ENCODE data around the gene OR10J4.
"Not testable (repeated sequence)": the region's sequence is repeated elsewhere in the genome, so short reads cannot be mapped to it uniquely, and the experiment has no call there.

Gene OR10J4

DNA sequence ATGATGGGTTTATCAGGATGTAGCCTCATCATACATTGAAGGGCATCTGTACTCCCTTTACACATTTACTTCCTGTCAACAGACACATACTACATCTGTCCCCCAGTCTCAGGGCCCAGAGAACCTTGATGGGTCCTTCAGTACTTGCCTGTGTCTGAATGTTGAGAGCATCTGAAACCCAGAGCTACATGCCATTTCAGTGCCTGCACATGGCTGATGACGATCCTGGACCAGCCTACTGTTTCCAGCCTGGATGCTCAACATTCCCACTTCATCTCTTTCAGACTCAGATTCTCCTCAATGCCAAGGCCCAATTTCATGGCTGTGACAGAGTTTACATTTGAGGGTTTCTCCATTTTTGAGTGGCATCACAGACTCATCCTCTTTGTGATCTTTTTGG lies at the start of gene OR10J4:
OR10J4 (plus strand) TSS at position 301 of the 400 bp plus-strand sequence.
- DNase-seq: no peak

GRCh38 chr1:159406821-159407220 lies 25.2 kb upstream of the OR10J4 start:
- no peak for DNase-seq

DNA sequence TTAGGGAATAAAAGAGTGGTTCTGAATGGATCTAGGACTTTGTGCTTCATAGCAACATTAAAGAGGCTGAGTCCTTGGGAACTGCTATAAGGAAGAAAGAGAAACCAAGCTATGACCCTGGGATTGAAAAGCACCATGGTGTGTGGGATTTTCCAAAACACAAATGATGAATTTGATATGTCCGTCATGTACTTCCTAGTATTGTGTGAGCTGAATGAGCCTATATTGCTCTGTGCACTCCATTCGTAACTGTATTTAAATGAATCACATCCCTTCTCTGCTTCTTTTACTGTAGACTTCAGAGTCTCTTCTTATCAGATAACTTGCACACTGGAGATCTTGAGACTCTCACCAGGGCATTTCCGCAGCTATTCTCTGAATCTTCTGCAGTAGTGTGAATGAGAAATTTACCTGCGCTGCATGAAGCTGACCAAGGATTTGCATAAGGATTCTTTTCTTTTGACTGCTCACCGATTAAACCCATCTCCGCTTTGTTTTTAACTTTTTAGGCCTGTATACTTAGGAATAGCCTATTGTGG lies 23.1 kb upstream of the OR10J4 start:
- DNase-seq: no peak

- no peak for DNase-seq
Measured at GRCh38 chr1:159421821-159422220, 10.2 kb upstream of the OR10J4 start.

GRCh38 chr1:159428536-159428935 lies 3.5 kb upstream of the OR10J4 start:
- DNase-seq: no peak

GRCh38 chr1:159429074-159429861 lies 2.7 kb upstream of the OR10J4 start:
- DNase-seq: no peak

DNA sequence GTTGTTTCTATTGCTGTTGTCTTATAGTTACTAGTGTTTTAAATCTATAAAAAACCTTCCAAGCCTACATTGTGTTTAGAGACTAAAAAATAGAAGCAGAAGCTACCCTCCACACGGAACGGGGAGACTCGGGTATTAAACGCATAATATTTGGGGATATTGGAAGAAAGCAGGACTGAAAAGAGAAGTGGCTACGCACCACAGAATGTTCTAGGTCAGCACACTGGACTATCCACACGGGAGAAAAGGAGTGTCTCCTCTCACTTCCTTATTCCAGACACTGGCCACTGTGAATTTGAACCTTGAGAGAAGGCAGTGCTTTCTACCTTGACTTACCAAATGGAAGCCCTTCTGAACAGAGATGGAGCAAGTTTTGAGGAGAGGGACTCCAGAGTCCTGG lies 1.0 kb upstream of the OR10J4 start:
- DNase-seq: no peak

DNA sequence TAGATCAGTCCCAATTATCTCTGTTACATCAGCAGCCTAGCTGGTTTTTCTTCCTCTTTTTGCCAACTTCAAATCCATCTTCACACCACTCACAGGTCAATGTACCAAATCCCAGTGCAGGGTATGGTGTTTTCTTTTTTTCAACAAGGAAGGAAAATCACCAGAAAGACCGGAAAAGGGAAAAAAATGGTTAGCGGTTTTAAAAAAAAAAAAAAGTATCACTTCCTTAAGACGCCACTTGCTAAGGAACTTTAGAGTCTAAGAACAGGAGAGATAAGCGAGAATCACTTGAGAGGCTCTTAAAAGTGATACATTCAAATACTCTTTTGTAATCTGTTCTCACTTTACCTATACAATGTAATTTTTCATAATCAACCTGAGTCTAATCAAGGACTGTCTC lies 4.5 kb downstream of the OR10J4 start:
- DNase-seq: no peak

GRCh38 chr1:159439422-159439821 lies 7.4 kb downstream of the OR10J4 start, which contains the start of gene OR10J1:
TSS of gene OR10J1 (plus strand) at chr1:159439722. CDS start at chr1:159439792, 70 bp downstream.
- DNase-seq: no peak

DNA sequence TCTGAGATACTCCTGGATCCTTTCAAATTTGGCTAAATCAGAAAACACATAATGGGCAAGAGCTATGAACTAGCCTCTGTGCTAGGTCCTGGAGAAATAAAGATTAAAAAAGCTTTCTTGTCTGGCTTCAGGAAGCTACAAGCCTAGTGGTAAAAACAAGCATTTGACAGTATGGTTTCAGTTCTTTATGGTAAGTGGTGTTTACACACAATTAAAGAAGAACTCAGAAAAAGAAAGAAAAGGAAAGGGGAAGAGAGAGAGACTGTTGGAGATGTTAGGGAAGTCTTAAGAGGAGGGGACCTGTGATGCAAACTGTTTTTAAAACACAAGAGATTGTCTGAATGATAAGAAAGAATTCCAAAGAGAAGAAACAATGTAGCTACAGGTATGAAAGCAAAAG lies 9.4 kb downstream of the OR10J4 start:
- no peak for DNase-seq

DNA sequence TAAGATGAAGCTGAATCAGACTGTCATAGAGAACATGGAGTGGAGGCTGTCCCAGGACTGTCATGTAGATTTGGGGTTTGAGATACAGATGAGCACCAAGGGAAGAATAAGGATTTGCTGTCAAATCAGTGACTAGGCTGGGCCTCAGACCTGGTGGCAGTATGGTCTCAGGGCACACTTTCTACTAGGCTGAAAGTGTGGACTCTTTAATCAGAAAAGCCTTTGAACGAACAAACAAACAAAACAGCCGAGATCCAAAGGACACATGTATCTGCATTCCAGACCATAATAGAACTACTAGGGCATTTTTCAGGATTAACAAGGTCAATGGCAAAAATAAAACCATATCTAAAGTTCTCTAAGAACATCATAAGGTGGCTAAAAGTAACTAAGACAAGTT lies 10.4 kb downstream of the OR10J4 start:
- DNase-seq: no peak

DNA sequence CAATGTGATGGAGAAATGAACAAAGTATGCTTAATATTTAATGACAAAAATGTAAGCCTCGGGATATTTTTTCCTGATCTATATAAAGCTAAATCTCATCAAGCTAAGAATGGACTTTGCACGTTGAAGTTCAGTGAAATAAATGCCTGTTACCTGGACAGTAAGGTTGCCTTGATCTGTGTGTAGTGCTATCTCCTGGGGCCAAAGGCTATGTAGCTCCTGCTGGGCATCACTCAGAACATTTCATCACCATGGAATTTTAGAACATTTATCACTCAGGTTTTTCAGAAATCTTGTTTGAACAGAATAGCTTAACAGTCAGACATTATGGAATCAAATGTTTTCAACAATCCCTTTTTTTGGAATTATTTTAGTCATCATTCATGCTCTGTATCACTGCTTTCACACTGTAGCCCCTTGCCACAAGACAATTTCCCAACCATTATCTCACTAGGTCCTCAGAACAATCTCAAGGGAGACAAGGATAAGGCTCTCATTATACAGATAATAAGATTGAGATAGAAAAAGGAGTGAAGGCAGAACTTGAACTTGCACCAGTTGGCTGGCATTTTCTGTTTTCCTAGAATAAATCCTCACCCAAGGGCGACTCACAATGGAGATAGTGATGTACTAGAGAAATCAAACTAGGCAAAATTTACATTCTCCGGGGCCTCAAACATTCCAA lies 11.2 kb downstream of the OR10J4 start:
- DNase-seq: no peak

DNA sequence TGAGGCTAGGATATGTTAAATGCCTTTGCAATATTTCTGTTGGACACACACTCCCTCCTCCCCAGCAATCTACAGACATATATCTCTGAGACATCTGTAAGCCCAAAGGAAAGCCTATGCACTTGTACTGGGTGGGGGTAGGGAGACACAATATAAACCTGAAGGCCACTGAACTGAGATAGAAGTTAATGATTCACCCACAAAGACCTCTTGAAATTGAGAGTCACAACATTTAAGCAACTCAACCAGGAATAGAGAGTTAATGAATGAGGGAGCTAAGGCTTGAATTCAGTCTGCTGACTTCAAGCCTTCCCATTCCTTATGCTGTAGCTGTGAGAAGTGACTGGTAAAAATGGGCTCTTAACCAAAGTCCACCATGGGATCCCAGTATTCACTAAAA lies 12.5 kb downstream of the OR10J4 start:
- DNase-seq: no peak

DNA sequence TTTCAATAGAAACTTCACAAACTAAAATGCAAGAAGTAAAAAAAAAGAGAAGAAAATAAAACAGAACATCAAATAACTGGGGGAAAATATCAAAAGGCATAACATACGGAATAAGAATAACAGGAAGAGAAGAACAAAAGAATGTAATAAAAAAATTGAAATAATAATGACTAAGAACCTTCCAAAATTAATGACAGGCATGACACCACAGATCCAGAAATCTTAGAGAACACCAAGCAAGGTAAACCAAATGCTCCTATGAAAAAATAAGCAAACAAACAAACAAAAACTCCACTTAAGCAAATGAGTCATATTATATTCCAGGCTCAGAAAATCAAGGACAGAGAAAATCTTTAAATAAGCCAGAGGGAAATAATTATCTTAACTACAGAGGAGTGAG lies 16.2 kb downstream of the OR10J4 start:
- DNase-seq: no peak

DNA sequence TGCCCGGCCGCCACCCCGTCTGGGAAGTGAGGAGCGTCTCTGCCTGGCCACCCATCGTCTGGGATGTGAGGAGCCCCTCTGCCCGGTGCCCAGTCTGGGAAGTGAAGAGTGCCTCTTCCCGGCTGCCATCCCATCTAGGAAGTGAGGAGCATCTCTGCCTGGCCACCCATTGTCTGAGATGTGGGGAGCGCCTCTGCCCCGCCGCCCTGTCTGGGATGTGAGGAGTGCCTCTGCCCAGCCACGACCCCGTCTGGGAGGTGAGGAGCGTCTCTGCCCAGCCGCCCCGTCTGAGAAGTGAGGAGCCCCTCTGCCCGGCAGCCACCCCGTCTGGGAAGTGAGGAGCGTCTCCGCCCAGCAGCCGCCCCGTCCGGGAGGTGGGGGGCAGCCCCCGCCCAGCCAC lies 17.6 kb downstream of the OR10J4 start:
- not testable (repeated sequence) for DNase-seq

DNA sequence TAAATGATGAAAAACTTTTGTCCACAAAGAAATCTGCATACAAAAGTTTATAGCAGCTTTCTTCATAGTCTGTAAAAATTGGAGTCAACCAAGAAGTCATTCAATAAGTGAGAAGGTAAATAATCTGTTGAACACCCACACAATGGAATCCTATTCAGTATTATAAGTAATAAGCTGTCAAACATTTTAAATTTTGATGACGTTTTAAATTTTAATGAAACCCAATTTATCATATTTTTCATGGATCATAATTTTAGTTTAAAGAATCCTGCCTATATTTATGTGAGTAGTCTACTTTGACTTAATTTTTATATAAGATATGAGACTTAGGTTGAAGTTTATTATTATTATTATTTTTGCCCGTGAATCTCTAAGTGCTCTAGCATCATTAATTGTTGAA lies 27.5 kb downstream of the OR10J4 start:
- DNase-seq: no peak

- DNase-seq: no peak
Measured at GRCh38 chr1:159465191-159465603, 33.2 kb downstream of the OR10J4 start.

DNA sequence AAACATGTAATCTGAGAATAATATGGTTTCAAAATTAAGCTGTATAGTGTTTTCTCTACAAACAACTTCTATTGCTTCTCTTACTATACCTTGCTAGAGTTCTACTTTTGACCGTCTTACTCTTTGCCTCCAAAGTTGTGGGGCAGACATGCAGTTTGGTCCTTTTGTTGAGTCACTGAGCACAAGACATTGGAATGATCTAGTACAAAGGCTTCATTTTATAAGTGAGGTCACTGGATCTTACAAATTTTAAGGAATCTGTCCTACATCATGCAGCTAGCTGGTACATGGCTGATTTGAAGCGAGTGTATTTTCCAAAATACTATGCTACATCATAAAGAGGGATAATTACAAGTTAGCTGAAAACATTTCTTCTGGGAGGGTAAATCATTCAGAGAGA lies 36.3 kb downstream of the OR10J4 start:
- DNase-seq: no peak

DNA sequence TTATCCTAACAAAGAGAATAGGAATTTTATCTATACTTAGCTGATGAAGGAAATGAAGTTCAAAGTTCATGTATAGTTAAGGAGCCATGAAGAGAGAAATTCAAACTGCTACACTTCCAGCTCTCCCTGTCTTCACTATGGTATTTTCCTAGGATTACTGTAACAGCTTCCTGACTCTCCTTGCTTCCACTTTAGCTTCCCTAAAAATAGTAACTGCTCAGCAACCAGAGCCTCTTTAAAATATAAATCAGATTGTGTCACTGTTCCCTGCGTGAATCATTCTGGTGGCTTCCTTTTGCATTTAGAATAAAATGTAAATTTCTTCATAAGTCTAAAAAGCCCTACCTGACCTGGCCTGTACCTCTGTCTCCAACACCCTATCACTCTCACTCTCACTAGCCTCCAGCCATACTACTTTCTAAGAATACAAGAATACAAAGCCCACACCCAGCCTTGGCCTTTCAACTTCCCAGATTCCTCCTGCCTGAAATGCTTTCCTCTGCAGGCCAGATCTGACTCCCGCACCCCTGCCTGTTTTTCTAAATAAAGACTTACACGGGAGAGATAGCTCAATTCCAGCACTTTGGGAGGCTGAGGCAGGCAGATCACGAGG lies 38.0 kb downstream of the OR10J4 start:
- DNase-seq: no peak

GRCh38 chr1:159473335-159473734 lies 41.3 kb downstream of the OR10J4 start:
- peak; percentile 13 for DNase-seq

DNA sequence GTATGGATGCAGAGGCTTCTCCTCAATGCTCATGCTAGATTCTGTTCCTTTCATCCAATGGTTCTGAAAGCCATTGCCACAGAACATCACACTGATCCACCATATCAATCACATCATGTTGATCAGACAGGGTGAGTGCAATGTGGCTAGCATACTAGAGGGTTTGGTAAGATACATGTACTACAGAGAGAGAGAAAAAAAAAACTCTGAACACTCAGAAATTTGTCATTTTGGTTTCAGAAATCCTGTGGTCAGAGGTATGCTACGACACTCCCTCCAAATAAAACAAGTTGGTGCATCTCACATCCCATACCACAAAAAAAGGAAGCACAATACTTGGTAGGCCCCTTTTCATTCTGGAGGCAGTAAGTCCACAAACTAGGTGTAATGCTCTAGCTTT lies 42.9 kb downstream of the OR10J4 start:
- DNase-seq: no peak
